Retinal pigment epithelial cell (primary cell): ENCODE measurements around the gene IL1RAPL1.

Experiments used
- DNase-seq: peaks from one replicate; pipeline ENCODE4 v3.0.0-alpha.2; 2010; ENCODE audit warnings: low read depth
- H3K4me3 ChIP-seq: 2 replicates; pipeline ENCODE4 v1.5.1; 2011; ENCODE audit warnings: mild to moderate bottlenecking, low read length, control low read depth, moderate library complexity
- CTCF ChIP-seq: conservative IDR thresholded peaks from 2 replicates; pipeline ENCODE4 v1.5.1; 2011; ENCODE audit warnings: low read depth, low read length, control low read depth, inconsistent platforms

IL1RAPL1 gene

GRCh38 chrX:29143756-29144155 lies 556.5 kb downstream of the IL1RAPL1 start:
- H3K4me3 ChIP-seq, result no peak overlapping the region
- DNase-seq, result no peak
- no peak for TF ChIP-seq CTCF

- DNase-seq, result no peak
- TF ChIP-seq CTCF, result no peak
- H3K4me3 ChIP-seq, result no peak overlapping the region
Observed at GRCh38 chrX:29145316-29145715, 558.1 kb downstream of the IL1RAPL1 start.

GRCh38 chrX:29148511-29148910 lies 561.3 kb downstream of the IL1RAPL1 start:
- no peak overlapping the region for H3K4me3 ChIP-seq
- TF ChIP-seq CTCF, result no peak
- no peak for DNase-seq

GRCh38 chrX:29155286-29155685 lies 568.0 kb downstream of the IL1RAPL1 start:
- H3K4me3 ChIP-seq, result no peak overlapping the region
- no peak for DNase-seq
- no peak for TF ChIP-seq CTCF

GRCh38 chrX:29172880-29173279 lies 585.6 kb downstream of the IL1RAPL1 start:
- TF ChIP-seq CTCF, result no peak
- peak; percentile 32 for DNase-seq
- no peak overlapping the region for H3K4me3 ChIP-seq

- H3K4me3 ChIP-seq, result no peak overlapping the region
- no peak for DNase-seq
- TF ChIP-seq CTCF, result no peak
Observed at GRCh38 chrX:29187264-29187663, 600.0 kb downstream of the IL1RAPL1 start.

- no peak overlapping the region for H3K4me3 ChIP-seq
- no peak for DNase-seq
- no peak for TF ChIP-seq CTCF
Observed at GRCh38 chrX:29196501-29196900, 609.3 kb downstream of the IL1RAPL1 start.
